ENCODE data around the gene WFIKKN1.

The WFIKKN1 gene

DNA sequence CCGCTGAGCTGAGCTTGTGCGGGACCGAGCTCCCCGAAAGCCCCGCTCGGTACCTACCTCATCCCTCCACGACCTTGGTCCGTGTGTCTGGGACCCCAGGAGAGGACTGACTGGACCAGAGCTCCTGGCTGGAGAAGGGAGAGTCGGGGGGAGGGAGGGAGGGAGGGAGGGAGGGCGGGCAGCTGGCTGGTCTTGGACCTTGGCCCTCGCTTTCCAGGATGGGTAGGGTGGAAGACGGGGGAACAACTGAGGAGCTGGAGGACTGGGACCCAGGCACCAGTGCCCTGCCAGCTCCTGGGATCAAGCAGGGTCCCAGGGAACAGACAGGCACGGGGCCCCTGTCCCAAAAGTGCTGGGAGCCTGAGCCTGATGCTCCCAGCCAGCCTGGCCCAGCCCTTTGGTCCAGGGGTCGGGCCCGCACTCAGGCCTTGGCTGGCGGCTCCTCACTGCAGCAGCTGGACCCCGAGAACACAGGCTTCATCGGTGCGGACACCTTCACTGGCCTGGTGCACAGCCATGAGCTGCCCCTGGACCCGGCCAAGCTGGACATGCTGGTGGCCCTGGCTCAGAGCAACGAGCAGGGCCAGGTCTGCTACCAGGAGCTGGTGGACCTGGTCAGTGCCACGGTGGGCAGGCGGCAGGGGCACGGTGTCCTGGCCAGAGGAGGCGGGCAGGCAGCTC lies 45.2 kb downstream of the WFIKKN1 start:
- Mint-ChIP-seq H3K9me3 (no peaks in the 10 kb centered on the region), H3K27ac (no peak overlapping the region), H3K4me3 (no peak overlapping the region), H3K36me3 (ENCODE audit: insufficient read depth) (peaks cover 2% of the 10 kb centered on the region), H3K27me3 (peaks cover 0 to 6% of the 10 kb centered on the region in 2 donors), H3K4me1 (ENCODE audit: low read depth in 2 of 2) (peaks cover 8 to 18% of the 10 kb centered on the region in 2 donors)
- DNase-seq (no peak), ATAC-seq (replicated peaks) (no peak)

DNA sequence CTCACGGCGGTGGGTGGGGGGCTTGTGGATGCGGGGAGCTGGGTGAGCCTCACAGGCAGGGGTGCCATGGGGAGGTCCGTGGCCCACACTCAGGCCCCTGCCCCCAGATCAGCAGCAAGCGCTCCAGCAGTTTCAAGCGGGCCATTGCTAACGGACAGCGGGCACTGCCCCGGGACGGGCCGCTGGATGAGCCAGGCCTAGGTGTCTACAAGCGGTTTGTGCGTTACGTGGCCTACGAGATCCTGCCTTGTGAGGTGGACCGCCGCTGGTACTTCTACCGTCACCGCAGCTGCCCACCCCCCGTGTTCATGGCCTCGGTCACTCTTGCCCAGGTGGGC lies 45.7 kb downstream of the WFIKKN1 start:
- Mint-ChIP-seq H3K27ac (no peak overlapping the region), H3K4me3 (no peak overlapping the region), H3K4me1 (ENCODE audit: low read depth in 2 of 2) (peaks cover 8 to 22% of the 10 kb centered on the region in 2 donors), H3K27me3 (peaks cover 0 to 6% of the 10 kb centered on the region in 2 donors), H3K9me3 (no peaks in the 10 kb centered on the region), H3K36me3 (ENCODE audit: insufficient read depth) (peaks cover 7% of the 10 kb centered on the region)
- ATAC-seq (replicated peaks) (no peak), DNase-seq (no peak)

DNA sequence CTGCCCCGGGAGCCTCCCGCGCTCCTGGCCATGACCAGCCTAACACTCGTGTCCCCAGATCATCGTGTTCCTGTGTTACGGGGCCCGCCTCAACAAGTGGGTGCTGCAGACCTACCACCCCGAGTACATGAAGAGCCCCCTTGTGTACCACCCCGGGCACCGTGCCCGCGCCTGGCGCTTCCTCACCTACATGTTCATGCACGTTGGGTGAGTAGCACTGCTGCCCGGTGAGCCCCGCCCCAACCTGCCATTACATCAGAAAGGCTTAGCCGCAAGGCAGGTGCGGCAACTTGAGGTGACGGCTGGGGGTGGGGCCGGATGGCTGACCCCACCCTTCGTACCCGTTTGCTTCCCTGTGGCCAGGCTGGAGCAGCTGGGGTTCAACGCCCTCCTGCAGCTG lies 46.1 kb downstream of the WFIKKN1 start:
- Mint-ChIP-seq H3K4me1 (ENCODE audit: low read depth in 2 of 2) (peaks cover 11 to 26% of the 10 kb centered on the region in 2 donors), H3K36me3 (ENCODE audit: insufficient read depth) (peaks cover 11% of the 10 kb centered on the region), H3K27ac (no peak overlapping the region), H3K27me3 (peaks cover 0 to 6% of the 10 kb centered on the region in 2 donors), H3K4me3 (no peak overlapping the region), H3K9me3 (no peaks in the 10 kb centered on the region)
- DNase-seq: no peak
- no peak for ATAC-seq (replicated peaks)

GRCh38 chr16:677316-678190 lies 46.8 kb downstream of the WFIKKN1 start:
- DNase-seq: no peak
- Mint-ChIP-seq H3K36me3 (ENCODE audit: insufficient read depth) (peaks cover 17% of the 10 kb centered on the region), H3K9me3 (no peaks in the 10 kb centered on the region), H3K4me3 (peak overlapping the region in 1 of 2 donors; percentile 45), H3K4me1 (ENCODE audit: low read depth in 2 of 2) (peaks cover 11 to 31% of the 10 kb centered on the region in 2 donors), H3K27ac (no peak overlapping the region), H3K27me3 (peaks cover 0 to 6% of the 10 kb centered on the region in 2 donors)
- ATAC-seq (replicated peaks): no peak

GRCh38 chr16:678209-678857 lies 47.5 kb downstream of the WFIKKN1 start:
- Mint-ChIP-seq H3K36me3 (ENCODE audit: insufficient read depth) (peaks cover 24% of the 10 kb centered on the region), H3K4me3 (peak overlapping the region; percentile 75 to 78), H3K27ac (peak overlapping the region in 1 of 2 donors; percentile 62), H3K9me3 (no peaks in the 10 kb centered on the region), H3K27me3 (peaks cover 0 to 6% of the 10 kb centered on the region in 2 donors), H3K4me1 (ENCODE audit: low read depth in 2 of 2) (peaks cover 11 to 35% of the 10 kb centered on the region in 2 donors)
- no peak for ATAC-seq (replicated peaks)
- DNase-seq: no peak

- peaks cover 11 to 36% of the 10 kb centered on the region in 2 donors for H3K4me1 Mint-ChIP-seq (ENCODE audit: low read depth in 2 of 2)
- DNase-seq (peak in 2 of 3 experiments; percentile 33 to 35), ATAC-seq (replicated peaks) (peak; percentile 6)
- H3K36me3 Mint-ChIP-seq (ENCODE audit: insufficient read depth): peaks cover 31% of the 10 kb centered on the region
- no peaks in the 10 kb centered on the region for H3K9me3 Mint-ChIP-seq
- peak overlapping the region; percentile 25 to 62 for H3K27ac Mint-ChIP-seq
- H3K4me3 Mint-ChIP-seq: peak overlapping the region; percentile 75 to 78
- H3K27me3 Mint-ChIP-seq: peaks cover 0 to 6% of the 10 kb centered on the region in 2 donors
Measured at GRCh38 chr16:678858-679813, 48.4 kb downstream of the WFIKKN1 start.

GRCh38 chr16:679814-680624 lies 49.2 kb downstream of the WFIKKN1 start, which contains the start of gene STUB1:
Gene STUB1, plus strand, starts transcription at chr16:680410. Its CDS starts 116 bp downstream, at chr16:680526.
- peaks cover 0 to 3% of the 10 kb centered on the region in 2 donors for H3K27me3 Mint-ChIP-seq
- ATAC-seq (replicated peaks) (peak; percentile 48), DNase-seq (peak; percentile 70 to 76 (median 76))
- peak within 1 kb of the TSS; percentile 44 to 62 for H3K27ac Mint-ChIP-seq
- peak within 1 kb of the TSS; percentile 75 to 78 for H3K4me3 Mint-ChIP-seq
- peaks cover 10 to 35% of the 10 kb centered on the region in 2 donors for H3K4me1 Mint-ChIP-seq (ENCODE audit: low read depth in 2 of 2)
- peaks cover 35% of the 10 kb centered on the region for H3K36me3 Mint-ChIP-seq (ENCODE audit: insufficient read depth)
- no peaks in the 10 kb centered on the region for H3K9me3 Mint-ChIP-seq

- H3K36me3 Mint-ChIP-seq (ENCODE audit: insufficient read depth): peaks cover 35% of the 10 kb centered on the region
- peak overlapping the region in 1 of 2 donors; percentile 32 for H3K27ac Mint-ChIP-seq
- H3K4me1 Mint-ChIP-seq (ENCODE audit: low read depth in 2 of 2): peaks cover 7 to 33% of the 10 kb centered on the region in 2 donors
- DNase-seq (no peak), ATAC-seq (replicated peaks) (no peak)
- H3K9me3 Mint-ChIP-seq: no peaks in the 10 kb centered on the region
- peak overlapping the region; percentile 75 to 78 for H3K4me3 Mint-ChIP-seq
- no peaks in the 10 kb centered on the region for H3K27me3 Mint-ChIP-seq
Measured at GRCh38 chr16:680625-680945, 49.8 kb downstream of the WFIKKN1 start.

- no peaks in the 10 kb centered on the region for H3K27me3 Mint-ChIP-seq
- DNase-seq (no peak), ATAC-seq (replicated peaks) (no peak)
- peaks cover 35% of the 10 kb centered on the region for H3K36me3 Mint-ChIP-seq (ENCODE audit: insufficient read depth)
- H3K9me3 Mint-ChIP-seq: no peaks in the 10 kb centered on the region
- peaks cover 7 to 37% of the 10 kb centered on the region in 2 donors for H3K4me1 Mint-ChIP-seq (ENCODE audit: low read depth in 2 of 2)
- H3K4me3 Mint-ChIP-seq: peak overlapping the region; percentile 75 to 78
- peak overlapping the region; percentile 32 to 44 for H3K27ac Mint-ChIP-seq
Measured at GRCh38 chr16:680967-681745, 50.4 kb downstream of the WFIKKN1 start.

DNA sequence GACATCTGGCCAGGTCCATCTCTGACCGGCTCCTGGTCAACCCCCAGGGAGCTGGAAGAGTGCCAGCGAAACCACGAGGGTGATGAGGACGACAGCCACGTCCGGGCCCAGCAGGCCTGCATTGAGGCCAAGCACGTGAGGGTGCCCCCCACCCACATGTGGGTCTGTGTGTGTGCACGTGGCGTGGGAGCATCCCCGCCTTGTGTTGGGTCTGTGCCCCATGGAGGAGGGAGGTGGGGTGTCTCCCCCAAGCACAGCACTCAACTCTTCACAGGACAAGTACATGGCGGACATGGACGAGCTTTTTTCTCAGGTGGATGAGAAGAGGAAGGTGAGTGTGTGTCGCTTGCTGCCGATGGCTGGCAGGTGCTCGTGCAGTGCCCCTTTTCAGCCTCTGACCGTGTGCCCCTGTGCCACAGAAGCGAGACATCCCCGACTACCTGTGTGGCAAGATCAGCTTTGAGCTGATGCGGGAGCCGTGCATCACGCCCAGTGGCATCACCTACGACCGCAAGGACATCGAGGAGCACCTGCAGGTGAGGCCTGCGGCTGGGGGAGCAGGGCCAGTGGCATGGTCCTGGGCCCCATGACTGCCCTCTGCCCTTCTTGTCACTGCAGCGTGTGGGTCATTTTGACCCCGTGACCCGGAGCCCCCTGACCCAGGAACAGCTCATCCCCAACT lies 51.1 kb downstream of the WFIKKN1 start:
- Mint-ChIP-seq H3K27ac (peak overlapping the region in 1 of 2 donors; percentile 32), H3K4me1 (ENCODE audit: low read depth in 2 of 2) (peaks cover 7 to 36% of the 10 kb centered on the region in 2 donors), H3K9me3 (no peaks in the 10 kb centered on the region), H3K4me3 (peak overlapping the region; percentile 75 to 78), H3K27me3 (no peaks in the 10 kb centered on the region), H3K36me3 (ENCODE audit: insufficient read depth) (peaks cover 35% of the 10 kb centered on the region)
- no peak for ATAC-seq (replicated peaks)
- DNase-seq: no peak

All from effector memory CD8-positive, alpha-beta T cell (primary cell).